ENCODE data around the gene PRB2. TPM values are rescaled to one million over a fixed set of nuclear protein-coding genes. Genes with fewer than 3 reads are reported as not detected.
"Not testable (repeated sequence)": the region's sequence is repeated elsewhere in the genome, so short reads cannot be mapped to it uniquely, and the experiment has no call there.

The PRB2 gene
- total and polyA plus RNA-seq, 9 donors = not detected

DNA sequence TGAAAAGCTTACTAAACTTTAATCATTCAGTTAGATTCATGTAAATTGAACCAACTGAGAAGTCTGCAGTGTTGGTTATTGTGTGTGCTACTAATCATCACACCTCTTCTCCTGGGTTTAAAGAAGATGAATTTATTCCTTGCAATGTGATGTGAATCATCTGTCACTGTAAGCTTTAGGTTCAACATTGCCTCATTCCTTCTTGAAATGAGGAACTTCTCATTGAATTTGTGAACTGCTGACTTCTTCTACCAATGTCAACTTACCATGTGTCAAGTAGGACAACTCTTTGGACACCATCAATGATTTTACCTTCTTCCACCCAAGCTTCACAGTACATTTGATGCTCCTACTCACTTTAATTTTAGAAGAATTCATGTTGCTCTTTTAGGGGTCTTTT is 17.4 kb upstream of the PRB2 start:
- no peak overlapping the region for H3K27ac ChIP-seq
- no peak for DNase-seq
- no peaks in the 10 kb centered on the region for H3K27me3 ChIP-seq
- no peaks in the 10 kb centered on the region for H3K36me3 ChIP-seq
- H3K4me3 ChIP-seq = no peak overlapping the region
- H3K4me1 ChIP-seq (ENCODE audit: insufficient read depth) = no peaks in the 10 kb centered on the region
- intact Hi-C loops (cut with DNase I) = no loop called here
- TF ChIP-seq CTCF (IDR thresholded peaks at IDR 0.05) (no peak), POLR2A (IDR thresholded peaks at IDR 0.05) (no peak)
- no peaks in the 10 kb centered on the region for H3K9me3 ChIP-seq

DNA sequence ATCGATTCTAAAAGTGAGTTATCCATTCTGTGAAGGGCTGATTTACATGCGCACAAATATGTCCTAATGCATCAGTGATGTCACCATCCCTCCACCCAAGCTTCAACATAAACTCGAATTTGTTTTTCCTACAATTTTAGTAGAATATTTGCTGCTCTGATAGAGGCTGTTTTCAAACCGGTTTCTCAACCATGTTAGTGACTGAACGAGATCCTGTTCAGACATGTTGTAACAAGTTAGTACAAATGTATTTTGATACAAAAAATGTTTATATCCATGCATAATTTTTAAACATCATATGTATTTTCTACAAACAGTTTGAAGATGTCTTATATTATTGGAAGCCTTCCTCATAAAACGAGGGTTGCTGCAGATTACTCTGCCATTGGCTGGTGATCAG is 12.7 kb upstream of the PRB2 start:
- intact Hi-C loops (cut with DNase I) = no loop called here
- no peaks in the 10 kb centered on the region for H3K4me1 ChIP-seq (ENCODE audit: insufficient read depth)
- H3K9me3 ChIP-seq = no peaks in the 10 kb centered on the region
- TF ChIP-seq CTCF (IDR thresholded peaks at IDR 0.05) = no peak
- no peak for TF ChIP-seq EP300 (IDR thresholded peaks at IDR 0.05)
- no peak for TF ChIP-seq POLR2A (IDR thresholded peaks at IDR 0.05)
- no peaks in the 10 kb centered on the region for H3K27me3 ChIP-seq
- 77 to 84% (median 83%) methylated on average over 6 of the region's 6 CpGs for WGBS, 3 donors
- H3K4me3 ChIP-seq = no peak overlapping the region
- H3K27ac ChIP-seq = no peak overlapping the region
- H3K36me3 ChIP-seq = no peaks in the 10 kb centered on the region
- DNase-seq = no peak

- no peak for DNase-seq
- no peaks in the 10 kb centered on the region for H3K27me3 ChIP-seq
- no peaks in the 10 kb centered on the region for H3K9me3 ChIP-seq
- TF ChIP-seq POLR2A (IDR thresholded peaks at IDR 0.05) (no peak), EP300 (IDR thresholded peaks at IDR 0.05) (no peak), CTCF (IDR thresholded peaks at IDR 0.05) (no peak)
- no peaks in the 10 kb centered on the region for H3K36me3 ChIP-seq
- H3K27ac ChIP-seq = no peak overlapping the region
- WGBS, 3 donors = 31 to 33% (median 33%) methylated on average over 1 of the region's 1 CpG
- H3K4me3 ChIP-seq = no peak overlapping the region
- H3K4me1 ChIP-seq (ENCODE audit: insufficient read depth) = no peaks in the 10 kb centered on the region
- intact Hi-C loops (cut with DNase I) = no loop called here
Observed at GRCh38 chr12:11397366-11397765, 2.0 kb upstream of the PRB2 start.

DNA sequence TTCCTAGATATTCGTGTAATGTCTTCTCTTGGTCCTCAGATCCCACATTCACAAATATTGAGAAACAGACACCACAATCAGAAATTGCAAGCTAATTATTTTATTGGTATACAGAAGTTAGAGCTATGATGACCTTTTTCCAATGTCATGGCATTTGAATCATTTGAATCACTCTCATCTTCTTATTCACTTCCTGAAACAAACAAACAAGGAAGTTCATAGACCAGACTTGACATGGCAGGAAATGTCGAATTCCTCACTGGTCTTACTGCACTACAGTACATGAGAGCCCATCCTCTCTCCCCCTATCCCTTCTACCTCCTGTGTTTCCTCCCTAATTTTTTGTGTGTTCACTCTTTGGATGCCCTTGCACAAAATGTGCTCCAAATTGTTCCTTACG is 3.9 kb downstream of the PRB2 start:
- H3K36me3 ChIP-seq; H3K4me3 ChIP-seq; H3K9me3 ChIP-seq; H3K27ac ChIP-seq; DNase-seq; H3K27me3 ChIP-seq; intact Hi-C loops (cut with DNase I); H3K4me1 ChIP-seq (ENCODE audit: insufficient read depth): not testable (repeated sequence)
- WGBS, 3 donors = 74 to 82% (median 81%) methylated on average over 2 to 3 of the region's 3 CpGs

GRCh38 chr12:11377420-11377819 is 17.9 kb downstream of the PRB2 start:
- H3K27me3 ChIP-seq = not testable (repeated sequence)

GRCh38 chr12:11361151-11361550 is 34.2 kb downstream of the PRB2 start:
- H3K27ac ChIP-seq = no peak overlapping the region
- H3K27me3 ChIP-seq = no peaks in the 10 kb centered on the region
- DNase-seq = no peak
- peaks cover 0 to 5% of the 10 kb centered on the region in 2 donors for H3K9me3 ChIP-seq
- no peaks in the 10 kb centered on the region for H3K36me3 ChIP-seq
- no peak overlapping the region for H3K4me3 ChIP-seq
- intact Hi-C loops (cut with DNase I) = no loop called here
- no peaks in the 10 kb centered on the region for H3K4me1 ChIP-seq (ENCODE audit: insufficient read depth)
- TF ChIP-seq EP300 (IDR thresholded peaks at IDR 0.05) (no peak), POLR2A (IDR thresholded peaks at IDR 0.05) (no peak), CTCF (IDR thresholded peaks at IDR 0.05) (no peak)

More at GRCh38 chr12:11377420-11377819, 17.9 kb downstream of the PRB2 start:
- 78 to 91% (median 81%) methylated on average over 3 of the region's 3 CpGs for WGBS, 3 donors
- intact Hi-C loops (cut with DNase I); H3K4me3 ChIP-seq; H3K36me3 ChIP-seq; DNase-seq; H3K4me1 ChIP-seq (ENCODE audit: insufficient read depth); H3K27ac ChIP-seq; H3K9me3 ChIP-seq: not testable (repeated sequence)

GRCh38 chr12:11360205-11360883 is 35.0 kb downstream of the PRB2 start:
- H3K27me3 ChIP-seq; DNase-seq; H3K4me3 ChIP-seq; H3K27ac ChIP-seq; H3K9me3 ChIP-seq; H3K4me1 ChIP-seq (ENCODE audit: insufficient read depth); H3K36me3 ChIP-seq; intact Hi-C loops (cut with DNase I): not testable (repeated sequence)
- 85 to 94% (median 90%) methylated on average over 1 of the region's 1 CpG for WGBS, 3 donors

- H3K36me3 ChIP-seq; DNase-seq; intact Hi-C loops (cut with DNase I); H3K27me3 ChIP-seq; H3K27ac ChIP-seq; H3K9me3 ChIP-seq; H3K4me1 ChIP-seq (ENCODE audit: insufficient read depth); H3K4me3 ChIP-seq: not testable (repeated sequence)
- WGBS, 3 donors = 62 to 77% (median 76%) methylated on average over 2 of the region's 2 CpGs
Observed at GRCh38 chr12:11351736-11352135, 43.6 kb downstream of the PRB2 start.
